CD4-positive, alpha-beta T cell treated with Interleukin-6 at 100 ng/mL for 8 hours (primary cell): ENCODE results near the gene LGALSL.

ENCODE experiments used
- DNase-seq: peaks from one replicate; pipeline ENCODE4 v3.0.0-alpha.2; 2020; ENCODE audit warnings: mixed read lengths, low spot score

LGALSL gene

GRCh38 chr2:64471600-64471999 is 17.6 kb downstream of the LGALSL start:
- DNase-seq: no peak

GRCh38 chr2:64472881-64473280 is 18.9 kb downstream of the LGALSL start:
- no peak for DNase-seq

GRCh38 chr2:64474121-64474571 is 20.2 kb downstream of the LGALSL start:
- no peak for DNase-seq

GRCh38 chr2:64474636-64475035 is 20.7 kb downstream of the LGALSL start:
- DNase-seq: no peak

GRCh38 chr2:64477037-64477436 is 23.1 kb downstream of the LGALSL start:
- no peak for DNase-seq

- no peak for DNase-seq
Observed at GRCh38 chr2:64477979-64478378, 24.0 kb downstream of the LGALSL start.

- no peak for DNase-seq
Observed at GRCh38 chr2:64478502-64479230, 24.7 kb downstream of the LGALSL start.

GRCh38 chr2:64479259-64480117 is 25.5 kb downstream of the LGALSL start:
- DNase-seq: no peak

- no peak for DNase-seq
Observed at GRCh38 chr2:64481665-64482064, 27.7 kb downstream of the LGALSL start.

GRCh38 chr2:64482243-64482642 is 28.3 kb downstream of the LGALSL start:
- DNase-seq: no peak

GRCh38 chr2:64482765-64483504 is 29.0 kb downstream of the LGALSL start:
- DNase-seq: no peak

- no peak for DNase-seq
Observed at GRCh38 chr2:64485331-64485730, 31.4 kb downstream of the LGALSL start.

GRCh38 chr2:64485961-64486360 is 32.0 kb downstream of the LGALSL start:
- no peak for DNase-seq

GRCh38 chr2:64487256-64488049 is 33.5 kb downstream of the LGALSL start:
- no peak for DNase-seq

- DNase-seq: peak; percentile 71
Observed at GRCh38 chr2:64488050-64488974, 34.4 kb downstream of the LGALSL start.

GRCh38 chr2:64489081-64489751 is 35.3 kb downstream of the LGALSL start:
- DNase-seq: no peak

- DNase-seq: no peak
Observed at GRCh38 chr2:64491426-64491825, 37.5 kb downstream of the LGALSL start.

- no peak for DNase-seq
Observed at GRCh38 chr2:64492272-64492671, 38.3 kb downstream of the LGALSL start.

- no peak for DNase-seq
Observed at GRCh38 chr2:64492821-64493220, 38.9 kb downstream of the LGALSL start.

- no peak for DNase-seq
Observed at GRCh38 chr2:64493788-64494187, 39.8 kb downstream of the LGALSL start.
